NOMO-1 (cell line): Measurements from ENCODE around the gene MYO1D.
"Not testable (repeated sequence)": the region's sequence is repeated elsewhere in the genome, so short reads cannot be mapped to it uniquely, and the experiment has no call there.

Experiments used
- DNase-seq, 2 experiments: peaks; one replicate each; lab custom pipeline; 2025; ENCODE audit not compliant: unreplicated experiment in 2 of 2; lab: John Stamatoyannopoulos, UW

MYO1D gene

GRCh38 chr17:32876417-32877163 lies at the start of gene MYO1D:
TSS of gene MYO1D (minus strand) at chr17:32877124. CDS start at chr17:32876872, 252 bp downstream.
- DNase-seq = peak in 1 of 2 experiments; percentile 3

- DNase-seq = no peak
Observed at GRCh38 chr17:32926183-32926582, 49.3 kb upstream of the MYO1D start.

GRCh38 chr17:32923905-32924304 lies 47.0 kb upstream of the MYO1D start:
- DNase-seq = not testable (repeated sequence)

GRCh38 chr17:32921017-32921416 lies 44.1 kb upstream of the MYO1D start:
- DNase-seq = no peak

- DNase-seq = no peak
Observed at GRCh38 chr17:32920293-32920692, 43.4 kb upstream of the MYO1D start.

- DNase-seq = not testable (repeated sequence)
Observed at GRCh38 chr17:32919876-32920275, 43.0 kb upstream of the MYO1D start.

GRCh38 chr17:32917842-32918241 lies 40.9 kb upstream of the MYO1D start:
- DNase-seq = no peak

GRCh38 chr17:32917081-32917480 lies 40.2 kb upstream of the MYO1D start:
- DNase-seq = no peak

GRCh38 chr17:32916134-32916533 lies 39.2 kb upstream of the MYO1D start:
- DNase-seq = no peak

GRCh38 chr17:32915245-32915644 lies 38.3 kb upstream of the MYO1D start:
- DNase-seq = no peak

- DNase-seq = no peak
Observed at GRCh38 chr17:32914181-32914580, 37.3 kb upstream of the MYO1D start.

GRCh38 chr17:32913593-32913992 lies 36.7 kb upstream of the MYO1D start:
- DNase-seq = no peak

- no peak for DNase-seq
Observed at GRCh38 chr17:32912218-32912897, 35.4 kb upstream of the MYO1D start.

- no peak for DNase-seq
Observed at GRCh38 chr17:32910769-32911168, 33.8 kb upstream of the MYO1D start.

- DNase-seq = peak; percentile 11 to 44
Observed at GRCh38 chr17:32909787-32910369, 33.0 kb upstream of the MYO1D start.

GRCh38 chr17:32907583-32907982 lies 30.7 kb upstream of the MYO1D start:
- DNase-seq = no peak

- no peak for DNase-seq
Observed at GRCh38 chr17:32904891-32905290, 28.0 kb upstream of the MYO1D start.

GRCh38 chr17:32903774-32904673 lies 27.1 kb upstream of the MYO1D start:
- no peak for DNase-seq

- no peak for DNase-seq
Observed at GRCh38 chr17:32901743-32902142, 24.8 kb upstream of the MYO1D start.

- DNase-seq = no peak
Observed at GRCh38 chr17:32899236-32900013, 22.5 kb upstream of the MYO1D start.
